HG02970 (cell line): ENCODE results near the gene SLC38A4.

ENCODE experiments used
- ATAC-seq: cut with Tn5 transposase; IDR thresholded peaks from one replicate; pipeline ENCODE4 v1.9.1; 2021; ENCODE audit warnings: mild to moderate bottlenecking, moderate library complexity, moderate number of reproducible peaks; ENCODE audit not compliant: unreplicated experiment, low FRiP score

Gene SLC38A4

GRCh38 chr12:46722394-46723185 lies 103.2 kb downstream of the SLC38A4 start:
- ATAC-seq: no peak

- ATAC-seq: no peak
Measured at GRCh38 chr12:46718495-46718894, 107.3 kb downstream of the SLC38A4 start.

- ATAC-seq: no peak
Measured at GRCh38 chr12:46717868-46718267, 107.9 kb downstream of the SLC38A4 start.

GRCh38 chr12:46717159-46717558 lies 108.6 kb downstream of the SLC38A4 start:
- no peak for ATAC-seq
